ENCODE measurements around the gene SFXN3. TPM values are rescaled to one million over a fixed set of nuclear protein-coding genes. Genes with fewer than 3 reads are reported as not detected.
A peak's percentile ranks its signal among the peaks of the same experiment; 100 is the strongest.

SFXN3 gene
- total RNA-seq, 2 experiments from 2014 or later = 0.41 TPM; not detected in 1

DNA sequence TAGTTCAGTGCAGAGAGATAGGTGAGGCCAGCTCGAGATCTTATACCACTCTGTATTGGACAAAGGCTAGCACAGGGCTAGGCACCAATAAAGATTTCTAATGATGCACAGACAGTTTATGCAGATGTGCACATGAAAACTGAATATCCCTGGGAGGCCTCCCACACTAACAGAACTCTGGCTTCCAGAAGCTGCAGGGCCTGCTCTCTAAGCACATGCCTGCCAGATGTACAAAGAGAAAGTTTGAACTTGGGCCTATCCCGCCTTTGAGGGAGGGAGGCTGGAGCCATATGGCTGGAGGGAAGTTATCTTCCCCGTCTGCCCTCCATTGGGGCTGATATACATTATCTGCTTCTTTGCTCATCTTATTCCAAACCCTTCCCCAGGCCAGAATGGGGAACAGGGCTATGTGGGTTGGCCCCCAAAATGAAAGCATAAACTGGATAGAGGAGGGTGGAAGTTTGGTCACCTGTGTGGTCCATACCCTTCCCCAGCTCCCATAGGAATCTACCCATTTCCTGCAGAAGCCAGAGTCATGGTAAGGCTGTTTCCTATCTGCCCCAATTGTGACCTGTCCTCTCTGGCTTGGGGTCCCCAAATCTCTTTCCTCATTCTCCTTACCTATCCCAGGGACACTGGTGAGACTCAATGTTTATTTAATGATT lies 34.6 kb downstream of the SFXN3 start:
- Histone ChIP-seq H3K27ac (ENCODE audit: low read depth, low read length, poor library complexity, severe bottlenecking) (no peak overlapping the region), H3K9me3 (ENCODE audit: low read length) (no peaks in the 10 kb centered on the region), H3K79me2 (ENCODE audit: insufficient read depth, low read depth, low read length) (no peaks in the 10 kb centered on the region), H3K4me3 (ENCODE audit: low read depth, low read length, poor library complexity, severe bottlenecking) (no peak overlapping the region), H3K4me1 (ENCODE audit: insufficient read depth, low read length, poor library complexity, severe bottlenecking) (peaks cover 67% of the 10 kb centered on the region), H3K9me2 (ENCODE audit: insufficient read depth, low read length) (no peaks in the 10 kb centered on the region), H3K4me2 (ENCODE audit: low read length) (peak overlapping the region; percentile 61; the same call in 1 of the 2 replicates), H2AFZ (ENCODE audit: low read length) (no peak overlapping the region), H3K36me3 (ENCODE audit: insufficient read depth, low read length) (no peaks in the 10 kb centered on the region), H4K20me1 (ENCODE audit: insufficient read depth, low read length) (no peaks in the 10 kb centered on the region)
- BruUV-seq (replicated peaks) = no TSS peak
- TF ChIP-seq EZH2phosphoT487 (IDR thresholded peaks at IDR 0.05; ENCODE audit: borderline replicate concordance, low read depth, low read length) (no peak), CTCF (conservative IDR thresholded peaks at IDR 0.05; ENCODE audit: low read length) (no peak)
- ChIA-PET CTCF (ENCODE audit: unreplicated experiment) (interaction anchor here (1.6 kb wide), 1 partner anchor 16 kb away, joined by 4 read pairs; no protein-coding TSS in a partner anchor), POLR2A (interaction anchor here (0.9 kb wide), 1 partner anchor 11 kb away, joined by 5 read pairs; no protein-coding TSS in a partner anchor)
- intact Hi-C loops (cut with micrococcal nuclease; ENCODE audit: unreplicated experiment) = loop anchor here (2.0 kb wide), 1 partner anchor 15 kb away; no protein-coding TSS in a partner anchor
- DNase-seq (ENCODE audit: low spot score) = no peak

DNA sequence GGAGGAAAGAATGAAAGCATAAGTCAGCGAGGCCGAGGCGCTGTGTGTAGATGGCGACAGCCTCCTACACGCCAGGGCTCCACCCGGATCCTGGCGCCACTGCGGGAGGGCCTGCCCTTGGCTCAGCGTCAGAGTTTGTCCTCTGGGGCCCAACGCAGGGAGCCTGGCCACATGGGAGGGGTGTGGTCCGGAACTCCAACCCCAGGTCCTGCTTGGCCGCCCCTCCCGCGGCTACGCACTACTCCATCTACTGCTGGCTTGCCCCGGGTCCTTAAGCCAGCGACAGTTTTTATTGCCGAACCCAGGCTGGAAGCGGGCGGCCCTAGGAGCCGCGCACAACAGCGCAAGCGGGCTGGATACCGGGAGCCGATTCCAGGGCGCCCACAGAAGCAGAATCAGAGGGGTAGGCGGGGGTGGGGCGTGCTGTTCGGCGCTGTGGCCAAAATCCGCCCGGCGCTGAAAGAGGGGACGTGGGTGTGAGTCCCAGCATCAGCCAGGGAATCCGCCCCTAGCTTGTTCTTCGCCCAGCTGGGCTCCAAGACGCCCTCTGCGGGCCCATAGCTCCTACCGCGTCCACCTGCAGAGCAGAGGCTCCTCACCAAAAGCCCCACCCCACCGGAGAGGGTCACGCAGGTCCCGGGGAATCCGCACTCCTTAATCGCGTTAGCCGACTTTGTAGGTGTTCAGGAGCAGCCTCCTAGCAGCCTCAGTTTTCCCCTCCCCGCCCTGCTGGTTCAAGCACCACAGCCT lies 35.3 kb downstream of the SFXN3 start:
- H3K4me3 ChIP-seq (ENCODE audit: low read depth, low read length, poor library complexity, severe bottlenecking) = peak overlapping the region; percentile 31
- no peak for TF ChIP-seq EZH2phosphoT487 (IDR thresholded peaks at IDR 0.05; ENCODE audit: borderline replicate concordance, low read depth, low read length)
- TF ChIP-seq CTCF (conservative IDR thresholded peaks at IDR 0.05; ENCODE audit: low read length) = peak; percentile 71
- H3K36me3 ChIP-seq (ENCODE audit: insufficient read depth, low read length) = no peaks in the 10 kb centered on the region
- peak overlapping the region; percentile 61 for H3K4me2 ChIP-seq (ENCODE audit: low read length)
- H3K27ac ChIP-seq (ENCODE audit: low read depth, low read length, poor library complexity, severe bottlenecking) = no peak overlapping the region
- POLR2A ChIA-PET = interaction anchor here (1.4 kb wide), 1 partner anchor 25 kb away, joined by 3 read pairs; no protein-coding TSS in a partner anchor
- no peak overlapping the region for H2AFZ ChIP-seq (ENCODE audit: low read length)
- no peaks in the 10 kb centered on the region for H3K9me3 ChIP-seq (ENCODE audit: low read length)
- H3K79me2 ChIP-seq (ENCODE audit: insufficient read depth, low read depth, low read length) = no peaks in the 10 kb centered on the region
- H3K4me1 ChIP-seq (ENCODE audit: insufficient read depth, low read length, poor library complexity, severe bottlenecking) = peaks cover 73% of the 10 kb centered on the region
- no peaks in the 10 kb centered on the region for H4K20me1 ChIP-seq (ENCODE audit: insufficient read depth, low read length)
- CTCF ChIA-PET (ENCODE audit: unreplicated experiment) = interaction anchor here (1.3 kb wide), 1 partner anchor 16 kb away, joined by 3 read pairs; no protein-coding TSS in a partner anchor
- intact Hi-C loops (cut with micrococcal nuclease; ENCODE audit: unreplicated experiment) = loop anchor here (2.0 kb wide), 1 partner anchor 16 kb away; no protein-coding TSS in a partner anchor
- no peaks in the 10 kb centered on the region for H3K9me2 ChIP-seq (ENCODE audit: insufficient read depth, low read length)
- BruUV-seq (replicated peaks) = no TSS peak
- DNase-seq (ENCODE audit: low spot score) = peak; percentile 71

Measured in OCI-LY7 (cell line).